ENCODE data around the gene TMEM69.

DNA sequence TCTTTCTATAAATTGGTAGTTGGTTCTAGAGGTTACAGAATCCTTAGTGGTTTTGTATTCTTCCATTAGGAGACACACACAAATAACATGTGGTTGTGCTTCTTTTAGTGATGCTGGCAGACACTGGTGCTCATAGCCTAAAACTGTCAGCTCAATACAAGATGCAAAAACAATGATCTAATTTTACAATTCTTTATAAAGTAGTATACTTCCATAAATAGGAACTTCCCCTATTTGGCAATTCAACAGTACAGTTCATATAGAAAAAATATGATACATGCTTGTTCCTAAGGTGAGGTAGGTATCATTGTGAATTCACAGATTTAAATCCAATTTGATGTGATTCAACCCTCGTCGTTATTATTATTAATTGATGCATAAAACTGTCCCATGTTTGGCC, 43.3 kb upstream of the TMEM69 start:
- TF ChIP-seq, protein P1, sequence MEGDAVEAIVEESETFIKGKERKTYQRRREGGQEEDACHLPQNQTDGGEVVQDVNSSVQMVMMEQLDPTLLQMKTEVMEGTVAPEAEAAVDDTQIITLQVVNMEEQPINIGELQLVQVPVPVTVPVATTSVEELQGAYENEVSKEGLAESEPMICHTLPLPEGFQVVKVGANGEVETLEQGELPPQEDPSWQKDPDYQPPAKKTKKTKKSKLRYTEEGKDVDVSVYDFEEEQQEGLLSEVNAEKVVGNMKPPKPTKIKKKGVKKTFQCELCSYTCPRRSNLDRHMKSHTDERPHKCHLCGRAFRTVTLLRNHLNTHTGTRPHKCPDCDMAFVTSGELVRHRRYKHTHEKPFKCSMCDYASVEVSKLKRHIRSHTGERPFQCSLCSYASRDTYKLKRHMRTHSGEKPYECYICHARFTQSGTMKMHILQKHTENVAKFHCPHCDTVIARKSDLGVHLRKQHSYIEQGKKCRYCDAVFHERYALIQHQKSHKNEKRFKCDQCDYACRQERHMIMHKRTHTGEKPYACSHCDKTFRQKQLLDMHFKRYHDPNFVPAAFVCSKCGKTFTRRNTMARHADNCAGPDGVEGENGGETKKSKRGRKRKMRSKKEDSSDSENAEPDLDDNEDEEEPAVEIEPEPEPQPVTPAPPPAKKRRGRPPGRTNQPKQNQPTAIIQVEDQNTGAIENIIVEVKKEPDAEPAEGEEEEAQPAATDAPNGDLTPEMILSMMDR (IDR thresholded peaks at IDR 0.05), result no peak
- TF ChIP-seq ZFX (IDR thresholded peaks at IDR 0.05; ENCODE audit: borderline replicate concordance), result no peak
